Measurements from ENCODE around the gene CDK14.

DNA sequence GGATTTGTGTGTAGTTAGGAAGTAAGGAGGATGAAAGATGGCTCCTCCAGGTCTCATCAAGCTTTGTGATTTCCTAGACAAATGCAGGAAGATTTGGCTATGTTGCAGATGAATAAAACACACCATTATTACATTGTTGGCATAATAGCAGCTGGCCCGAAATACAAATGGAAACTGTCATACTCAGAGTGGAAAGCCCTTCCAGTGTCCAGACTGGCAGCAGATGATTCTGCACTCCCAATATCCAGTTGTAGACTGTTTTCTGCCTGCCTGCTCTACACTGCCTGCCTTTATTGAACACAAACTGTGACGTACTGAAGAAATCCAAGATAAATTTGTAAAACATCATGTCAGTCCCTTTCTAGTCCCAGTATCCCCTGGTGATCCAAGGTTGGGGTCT is 568.4 kb downstream of the CDK14 start:
- TF ChIP-seq POLR2AphosphoS5 (IDR thresholded peaks at IDR 0.05; ENCODE audit: low read depth, low read length), result no peak
- no peak for TF ChIP-seq POLR2A (IDR thresholded peaks at IDR 0.05; ENCODE audit: low read depth, low read length)
- TF ChIP-seq TAF1 (IDR thresholded peaks at IDR 0.05; ENCODE audit: borderline replicate concordance, low read depth, low read length), result no peak
